ENCODE results near the gene TTYH3. TPM values are rescaled to one million over a fixed set of nuclear protein-coding genes. Genes with fewer than 3 reads are reported as not detected.

The TTYH3 gene
- total RNA-seq, 1 experiment from 2014 or later = 278 TPM

DNA sequence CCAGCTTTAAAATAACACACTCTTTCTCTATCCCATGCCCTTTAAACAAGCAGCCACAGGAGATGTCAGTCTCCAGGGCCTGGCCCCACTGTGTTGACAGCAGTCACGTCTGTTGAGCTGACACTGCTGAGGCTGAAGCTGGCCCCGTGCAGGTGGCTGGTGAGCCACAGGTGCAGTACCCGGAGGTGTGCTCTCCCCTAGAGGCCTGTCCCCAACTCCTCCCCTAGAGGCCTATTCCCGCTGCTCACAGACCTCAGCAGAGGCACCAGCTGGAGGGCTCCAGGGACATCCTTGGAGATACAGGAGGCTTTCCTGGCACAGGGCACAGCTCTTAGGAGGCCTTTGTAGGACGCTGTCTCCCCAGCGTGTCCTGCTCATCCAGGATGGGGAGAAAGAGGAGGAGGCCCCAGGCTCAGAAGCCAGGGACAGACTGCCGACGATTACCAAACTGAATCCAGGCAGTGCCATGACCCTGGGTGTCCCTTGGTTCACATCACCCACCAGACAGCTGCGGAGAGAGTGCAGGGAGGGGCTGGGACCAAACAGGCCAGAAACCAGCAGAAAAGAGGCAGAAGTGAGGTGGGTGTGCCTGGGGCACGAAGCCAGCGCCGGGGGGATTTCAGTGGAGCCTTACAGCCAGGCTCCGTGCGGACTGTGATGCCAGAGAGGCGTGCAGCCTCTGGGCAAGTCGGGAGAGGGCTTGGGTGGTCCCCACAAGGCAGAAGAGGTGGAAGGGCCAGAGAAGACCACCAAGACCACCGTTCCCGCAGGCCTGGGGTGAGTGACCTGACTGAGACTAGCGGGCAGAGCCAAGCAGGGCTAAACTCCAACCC is 18.5 kb upstream of the TTYH3 start:
- BruUV-seq (replicated peaks) = no TSS peak
- in situ Hi-C loops (cut with HindIII; ENCODE audit: low pct_unique_long_range_greater_than_20kb, low sequenced_read_pairs) = no loop called here
- ChIA-PET POLR2A (interaction anchor here (0.5 to 0.6 kb wide), 2 partner anchors 51 to 145 kb away, joined by 3 to 6 read pairs; no protein-coding TSS in a partner anchor), CTCF (interaction anchor here (0.7 kb wide), 1 partner anchor 83 kb away, joined by 3 read pairs; no protein-coding TSS in a partner anchor)
- no peaks in the 10 kb centered on the region; the same call in 1 of the 2 replicates for H3K4me1 ChIP-seq (ENCODE audit: control insufficient read depth, insufficient read depth, low read length)
- intact Hi-C loops (cut with micrococcal nuclease; ENCODE audit: unreplicated experiment) = no loop called here
- no peak overlapping the region for H3K4me3 ChIP-seq (ENCODE audit: low read depth in 2 of 2, low read length in 2 of 2)
- ATAC-seq (0 out of 2 replicates have a peak, but pooled peaks have one; percentile 8), DNase-seq (ENCODE audit: low read depth, low spot score) (no peak)
- TF ChIP-seq REST (IDR thresholded peaks at IDR 0.05; ENCODE audit: insufficient read depth in 1 of 2, low read depth in 2 of 2, low read length in 1 of 2) = no peak
- no peak for TF ChIP-seq TCF7L2 (IDR thresholded peaks at IDR 0.05; ENCODE audit: low read depth, low read length)
- no peak for TF ChIP-seq POLR2AphosphoS5 (IDR thresholded peaks at IDR 0.05; ENCODE audit: low read depth, low read length)
- no peak for TF ChIP-seq CTCF (IDR thresholded peaks at IDR 0.05)
- no peak for TF ChIP-seq SIN3A (IDR thresholded peaks at IDR 0.05; ENCODE audit: borderline replicate concordance, insufficient read depth, low read depth, low read length)
- no peak overlapping the region for H3K27ac ChIP-seq (ENCODE audit: low read length)
- no peaks in the 10 kb centered on the region for H3K9me3 ChIP-seq (ENCODE audit: control insufficient read depth, insufficient read depth, low read depth, low read length)
- H3K36me3 ChIP-seq (ENCODE audit: control insufficient read depth, insufficient read depth, low read length) = no peaks in the 10 kb centered on the region
- no peaks in the 10 kb centered on the region for H3K27me3 ChIP-seq (ENCODE audit: control insufficient read depth, insufficient read depth, low read length)

DNA sequence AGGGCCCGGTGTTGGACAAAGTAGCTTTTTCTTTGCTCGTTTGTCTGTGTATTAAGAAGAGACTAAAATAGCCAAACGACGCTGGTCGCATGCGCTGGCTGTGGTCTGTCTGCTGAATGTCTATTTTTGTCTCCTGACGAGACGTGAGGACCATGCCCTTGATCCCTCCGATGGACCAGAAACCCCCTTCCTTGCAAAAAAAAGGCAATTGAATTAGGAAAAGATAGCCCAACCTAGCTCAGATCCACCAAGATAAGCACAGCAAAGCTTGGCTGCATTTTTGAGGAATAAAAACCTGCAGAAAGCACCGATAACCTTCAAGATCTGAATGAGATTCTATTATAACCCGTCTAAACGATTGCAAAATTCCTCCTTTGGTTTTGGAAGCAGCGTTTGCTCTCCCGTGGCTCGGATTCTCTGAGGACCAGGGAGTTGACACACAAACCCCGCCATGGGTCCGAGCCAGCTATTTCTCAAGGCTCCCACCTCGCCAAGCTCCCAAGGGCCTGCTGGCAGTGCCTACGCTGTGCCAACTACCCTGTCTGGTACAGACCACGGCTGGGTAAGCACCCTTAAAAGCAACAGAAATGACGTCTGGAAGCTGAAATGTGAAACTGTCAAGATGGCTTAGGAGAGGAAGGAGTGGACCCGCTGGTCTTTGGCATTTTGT is 17.7 kb upstream of the TTYH3 start:
- TF ChIP-seq POLR2AphosphoS5 (IDR thresholded peaks at IDR 0.05; ENCODE audit: low read depth, low read length) = no peak
- TF ChIP-seq REST (IDR thresholded peaks at IDR 0.05; ENCODE audit: insufficient read depth in 1 of 2, low read depth in 2 of 2, low read length in 1 of 2) = no peak
- no peak for TF ChIP-seq TCF7L2 (IDR thresholded peaks at IDR 0.05; ENCODE audit: low read depth, low read length)
- TF ChIP-seq SIN3A (IDR thresholded peaks at IDR 0.05; ENCODE audit: borderline replicate concordance, insufficient read depth, low read depth, low read length) = no peak
- no peak for TF ChIP-seq CTCF (IDR thresholded peaks at IDR 0.05)
- no peaks in the 10 kb centered on the region for H3K9me3 ChIP-seq (ENCODE audit: control insufficient read depth, insufficient read depth, low read depth, low read length)
- H3K4me3 ChIP-seq (ENCODE audit: low read depth in 2 of 2, low read length in 2 of 2) = no peak overlapping the region
- H3K36me3 ChIP-seq (ENCODE audit: control insufficient read depth, insufficient read depth, low read length) = no peaks in the 10 kb centered on the region
- ATAC-seq (no peak), DNase-seq (ENCODE audit: low read depth, low spot score) (no peak)
- no peaks in the 10 kb centered on the region; the same call in 1 of the 2 replicates for H3K4me1 ChIP-seq (ENCODE audit: control insufficient read depth, insufficient read depth, low read length)
- in situ Hi-C loops (cut with HindIII; ENCODE audit: low pct_unique_long_range_greater_than_20kb, low sequenced_read_pairs) (no loop called here), intact Hi-C loops (cut with micrococcal nuclease; ENCODE audit: unreplicated experiment) (no loop called here)
- no peaks in the 10 kb centered on the region for H3K27me3 ChIP-seq (ENCODE audit: control insufficient read depth, insufficient read depth, low read length)
- ChIA-PET POLR2A (interaction anchor here (0.6 kb wide), 1 partner anchor 94 kb away, joined by 5 read pairs; no protein-coding TSS in a partner anchor), CTCF (no interaction called here)
- H3K27ac ChIP-seq (ENCODE audit: low read length) = no peak overlapping the region
- TSS peak; percentile 80 for BruUV-seq (replicated peaks)

All from Panc1 (cell line).